GF-D8 (cell line): ENCODE results near the gene SDC4.

Source experiments
- DNase-seq: peaks from one replicate; lab custom pipeline; 2025; lab: John Stamatoyannopoulos, UW

SDC4 gene

GRCh38 chr20:45318386-45318939 is 29.8 kb downstream of the SDC4 start:
- no peak for DNase-seq

GRCh38 chr20:45317826-45318225 is 30.4 kb downstream of the SDC4 start:
- DNase-seq: no peak

GRCh38 chr20:45316150-45317080 is 31.8 kb downstream of the SDC4 start:
- DNase-seq: no peak

GRCh38 chr20:45315672-45316071 is 32.6 kb downstream of the SDC4 start:
- DNase-seq: no peak

- no peak for DNase-seq
Measured at GRCh38 chr20:45313943-45314342, 34.3 kb downstream of the SDC4 start.

GRCh38 chr20:45313065-45313695 is 35.0 kb downstream of the SDC4 start:
- DNase-seq: no peak

- DNase-seq: no peak
Measured at GRCh38 chr20:45312241-45312640, 36.0 kb downstream of the SDC4 start.

- DNase-seq: no peak
Measured at GRCh38 chr20:45311589-45312211, 36.5 kb downstream of the SDC4 start.

- no peak for DNase-seq
Measured at GRCh38 chr20:45309075-45309474, 39.1 kb downstream of the SDC4 start.

GRCh38 chr20:45308117-45308778 is 40.0 kb downstream of the SDC4 start, which contains the start of gene MATN4:
Gene MATN4 (minus strand): TSS chr20:45308299. CDS start chr20:45305582, 2,717 bp downstream.
- DNase-seq: no peak

GRCh38 chr20:45307076-45307640 is 41.1 kb downstream of the SDC4 start:
- no peak for DNase-seq

- DNase-seq: no peak
Measured at GRCh38 chr20:45306431-45306982, 41.7 kb downstream of the SDC4 start, which contains the start of gene RBPJL. Gene RBPJL (plus strand): TSS chr20:45306840. CDS start chr20:45306923, 83 bp downstream.

- DNase-seq: no peak
Measured at GRCh38 chr20:45305262-45305661, 43.0 kb downstream of the SDC4 start.

- no peak for DNase-seq
Measured at GRCh38 chr20:45304464-45304999, 43.7 kb downstream of the SDC4 start.

- DNase-seq: no peak
Measured at GRCh38 chr20:45303586-45304463, 44.4 kb downstream of the SDC4 start.

- no peak for DNase-seq
Measured at GRCh38 chr20:45301824-45302271, 46.4 kb downstream of the SDC4 start.

- no peak for DNase-seq
Measured at GRCh38 chr20:45300961-45301360, 47.3 kb downstream of the SDC4 start.

GRCh38 chr20:45299786-45300185 is 48.4 kb downstream of the SDC4 start:
- DNase-seq: no peak

- no peak for DNase-seq
Measured at GRCh38 chr20:45297786-45298497, 50.3 kb downstream of the SDC4 start.
